Epithelial cell of esophagus (primary cell): ENCODE data around the gene IL34.

ENCODE experiments used
- DNase-seq: peaks from one replicate; pipeline ENCODE4 v3.0.0; 2010; ENCODE audit warnings: low read depth
- H3K4me3 ChIP-seq: 2 replicates; pipeline ENCODE4 v1.5.1; 2011; ENCODE audit warnings: mild to moderate bottlenecking, low read length, control low read depth
- CTCF ChIP-seq: IDR thresholded peaks from 2 replicates; pipeline ENCODE4 v1.5.1; 2011; ENCODE audit warnings: low read depth, mild to moderate bottlenecking, low read length, control low read depth, inconsistent platforms; ENCODE audit not compliant: insufficient read depth; ENCODE audit errors: missing control alignments

IL34 gene

GRCh38 chr16:70703041-70703834 is 56.9 kb downstream of the IL34 start:
- no peak for TF ChIP-seq CTCF
- no peak overlapping the region for H3K4me3 ChIP-seq
- DNase-seq: no peak

DNA sequence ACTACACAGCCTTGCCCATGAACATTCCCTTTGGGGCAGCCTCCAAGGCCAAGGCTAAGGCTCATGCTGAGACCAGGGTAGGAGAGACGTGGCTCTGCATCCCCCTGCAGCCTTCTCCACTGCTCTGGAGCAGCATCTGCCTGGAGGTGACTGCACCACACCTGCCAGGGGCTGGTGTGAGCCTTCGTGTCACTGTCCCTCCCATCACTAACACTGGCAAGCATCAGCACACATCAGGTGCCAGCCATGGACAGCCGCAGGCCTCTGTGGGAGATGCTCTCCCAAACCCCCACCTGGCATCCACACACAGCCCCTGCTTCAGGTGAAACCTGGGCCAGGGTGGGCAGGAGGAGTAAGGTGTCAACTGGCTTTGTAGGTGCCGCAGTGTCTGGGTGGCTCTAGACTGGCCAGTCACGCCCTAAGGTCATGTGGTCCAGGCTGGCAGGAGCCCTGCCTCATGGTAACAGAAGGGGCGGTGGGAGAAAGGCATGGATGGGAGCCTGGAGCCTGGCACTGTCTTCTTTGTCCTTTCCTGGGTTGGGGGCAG is 57.5 kb downstream of the IL34 start:
- DNase-seq: no peak
- H3K4me3 ChIP-seq: no peak overlapping the region
- no peak for TF ChIP-seq CTCF

- H3K4me3 ChIP-seq: no peak overlapping the region
- DNase-seq: no peak
- TF ChIP-seq CTCF: no peak
These were observed 58.2 kb downstream of the IL34 start for GRCh38 chr16:70704586-70704985.

DNA sequence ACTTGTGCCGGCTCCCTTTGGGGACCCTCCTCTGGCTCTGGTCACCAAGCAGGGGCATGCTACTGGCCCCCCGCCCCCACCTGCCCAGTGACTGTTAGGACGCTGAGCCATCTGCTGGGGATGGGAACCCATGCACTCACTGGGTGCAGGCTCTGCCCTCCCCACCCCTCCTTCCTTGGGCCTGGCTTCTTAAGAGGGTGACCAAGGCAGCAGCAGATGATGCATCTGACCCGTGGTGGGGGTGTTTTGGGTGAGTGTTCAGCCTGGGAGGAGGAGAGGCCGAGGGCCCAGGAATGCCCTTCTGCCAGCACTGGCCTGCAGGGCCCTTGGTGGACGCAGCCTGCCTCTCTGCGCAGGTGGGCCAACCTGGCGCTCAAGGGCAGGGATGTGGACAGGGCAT is 58.7 kb downstream of the IL34 start:
- no peak for DNase-seq
- H3K4me3 ChIP-seq: no peak overlapping the region
- no peak for TF ChIP-seq CTCF

- TF ChIP-seq CTCF: no peak
- no peak overlapping the region for H3K4me3 ChIP-seq
- DNase-seq: peak; percentile 89
These were observed 60.6 kb downstream of the IL34 start for GRCh38 chr16:70706948-70707465.

DNA sequence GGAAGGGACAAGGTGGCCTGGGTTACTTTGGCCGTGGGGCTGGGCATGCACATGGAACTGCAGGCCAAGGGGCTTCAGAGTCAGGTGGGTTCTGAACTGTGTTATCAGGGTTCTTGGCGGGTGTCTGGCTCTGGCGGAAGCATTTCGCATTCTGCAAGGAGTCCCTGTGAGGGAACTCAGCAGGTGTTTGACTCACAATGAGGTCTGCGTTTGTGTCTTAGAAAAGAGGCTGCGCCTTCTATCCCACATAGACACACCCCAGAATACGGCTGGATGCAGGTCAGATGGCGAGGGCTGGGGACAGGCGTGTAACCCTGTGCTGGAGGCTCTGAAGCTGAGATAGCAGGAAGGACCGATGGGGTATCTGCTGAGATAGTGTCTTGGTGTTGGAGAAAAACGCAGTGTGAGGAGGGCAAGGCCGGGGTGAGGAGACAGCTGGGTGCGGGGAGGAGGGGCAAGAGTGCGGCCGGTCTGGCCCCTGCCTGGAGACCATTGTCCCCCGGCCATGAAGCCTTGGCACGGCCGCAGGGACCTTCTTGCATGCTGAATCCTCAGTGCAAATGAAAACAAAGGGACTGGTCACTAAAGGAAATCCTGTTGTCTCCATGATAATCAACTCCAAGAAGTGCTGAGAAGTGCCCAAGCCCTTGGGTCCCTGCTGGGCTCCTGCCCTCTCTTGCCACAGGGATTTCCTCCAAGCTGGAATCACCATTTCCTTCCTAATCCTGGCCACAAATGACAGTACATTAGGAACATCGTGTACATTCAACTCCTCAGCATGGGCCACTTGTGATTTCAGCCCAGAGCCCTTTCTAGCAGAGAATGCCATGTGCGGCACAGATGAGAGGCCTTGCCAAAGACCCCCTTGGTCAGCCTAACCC is 62.2 kb downstream of the IL34 start:
- no peak overlapping the region for H3K4me3 ChIP-seq
- DNase-seq: no peak
- TF ChIP-seq CTCF: no peak
